K562 (cell line): ENCODE results near the gene UGT1A5. TPM values are rescaled to one million over a fixed set of nuclear protein-coding genes. Genes with fewer than 3 reads are reported as not detected.

ENCODE experiments used
- CBFA2T3 ChIP-seq: fragments of 450-650 bp; IDR thresholded peaks from 2 replicates; pipeline ENCODE4 v1.6.1; 2017
- CTBP1 ChIP-seq: fragments of 450-650 bp; IDR thresholded peaks from 2 replicates; pipeline ENCODE4 v1.6.1; 2016; ENCODE audit warnings: borderline replicate concordance
- ETV6 ChIP-seq, 3 experiments: fragments of 150-350 bp in 1 of 3; sonication (generic) in 1 of 3; formaldehyde crosslinking in 1 of 3; IDR thresholded peaks; 2 replicates each; pipeline versions ENCODE4 v1.6.1 to v1.8.0; 2014 to 2022; ENCODE audit warnings: borderline replicate concordance in 2 of 3, low read depth in 2 of 3, antibody characterized with exemption in 1 of 3, low read length in 1 of 3, mild to moderate bottlenecking in 1 of 3, missing genetic modification reagents in 1 of 3
- FOXA3 ChIP-seq, 2 experiments: fragments of 450-650 bp in 1 of 2; sonication (generic) in 1 of 2; formaldehyde crosslinking; IDR thresholded peaks in 1 of 2; conservative IDR thresholded peaks in 1 of 2; 2 replicates each; pipeline versions ENCODE4 v1.4.0 to v1.8.0; 2020 to 2022; ENCODE audit warnings: mild to moderate bottlenecking in 2 of 2, missing genetic modification reagents in 1 of 2
- HMG20B ChIP-seq: fragments of 250-450 bp; sonication (Bioruptor Pico); IDR thresholded peaks from 2 replicates; pipeline ENCODE4 v1.5.0; 2021; ENCODE audit warnings: mild to moderate bottlenecking
- JUND ChIP-seq, 2 experiments: IDR thresholded peaks; 2 replicates in 1 of 2; 3 replicates in 1 of 2; pipeline ENCODE4 v1.6.1; 2011; ENCODE audit warnings: borderline replicate concordance in 2 of 2, low read depth in 2 of 2, low read length in 2 of 2, improper control_type of control experiment in 1 of 2, missing biosample characterization in 1 of 2, missing genetic modification characterization in 1 of 2, missing genetic modification reagents in 1 of 2
- KDM1A ChIP-seq, 2 experiments: fragments of 450-650 bp; IDR thresholded peaks; 2 replicates each; pipeline ENCODE4 v1.6.1; 2016; ENCODE audit warnings: mild to moderate bottlenecking in 2 of 2
- POU5F1 ChIP-seq: fragments of 150-350 bp; IDR thresholded peaks from 2 replicates; pipeline ENCODE4 v1.6.1; 2014; ENCODE audit warnings: borderline replicate concordance, low read length, low read depth, mild to moderate bottlenecking; ENCODE audit not compliant: partially characterized antibody
- RAD21 ChIP-seq, 2 experiments: fragments of 250-450 bp in 1 of 2; fragments of 450-650 bp in 1 of 2; sonication (Bioruptor Pico) in 1 of 2; formaldehyde crosslinking in 1 of 2; IDR thresholded peaks in 1 of 2; conservative IDR thresholded peaks in 1 of 2; 2 replicates each; pipeline versions ENCODE4 v1.4.0 to v1.8.0; 2020 to 2022; ENCODE audit warnings: mild to moderate bottlenecking in 2 of 2, moderate library complexity in 1 of 2
- SMARCC2 ChIP-seq: fragments of 450-650 bp; IDR thresholded peaks from 2 replicates; pipeline ENCODE4 v1.6.1; 2017; ENCODE audit warnings: antibody characterized with exemption, moderate library complexity, mild to moderate bottlenecking, low read depth
- TAF1 ChIP-seq: IDR thresholded peaks from 2 replicates; pipeline ENCODE4 v1.6.1; 2011; ENCODE audit warnings: mild to moderate bottlenecking, low read length, moderate library complexity; ENCODE audit not compliant: insufficient read depth, control insufficient read depth, severe bottlenecking; ENCODE audit errors: extremely low read depth
- ZBTB7A ChIP-seq: IDR thresholded peaks from 2 replicates; pipeline ENCODE4 v1.6.1; 2011; ENCODE audit warnings: low read depth, mild to moderate bottlenecking, low read length, moderate library complexity, borderline replicate concordance; ENCODE audit not compliant: control insufficient read depth
- ZNF224 ChIP-seq: sonication (generic); formaldehyde crosslinking; IDR thresholded peaks from 2 replicates; pipeline ENCODE4 v1.8.0; 2022; ENCODE audit warnings: mild to moderate bottlenecking, missing genetic modification reagents
- polyA plus RNA-seq, 8 experiments: library from polyadenylated mRNA; depleted of rRNA in 4 of 8; stranded (reverse) in 5 of 8; unstranded in 3 of 8; fragments of >200 nt; fragmentation: Nextera tagmentation in 2 of 8; fragmentation: Illumina TruSeq in 1 of 8; extraction: Ambion mirVana in 2 of 8; extraction: Trizol in 1 of 8; gene quantifications; 2 replicates each; pipeline versions ENCODE4 v1.2.1 to v1.2.3, GENCODE V29; 2011 to 2014; ENCODE audit warnings: inconsistent platforms in 1 of 8, missing spikeins in 1 of 8
- total RNA-seq, 7 experiments: library from RNA; depleted of rRNA in 6 of 7; stranded (reverse); fragments of >200 nt in 6 of 7; fragmentation: Illumina TruSeq in 2 of 7; extraction: Trizol in 2 of 7; gene quantifications; 2 replicates each; pipeline versions ENCODE4 v1.2.1 to v1.2.3, GENCODE V29; 2011 to 2021; ENCODE audit warnings: low replicate concordance in 1 of 7
- TF ChIP-seq, protein P1 (sequence below): sonication (generic); formaldehyde crosslinking; IDR thresholded peaks from 2 replicates; pipeline ENCODE4 v1.8.0; 2023; ENCODE audit warnings: mild to moderate bottlenecking, missing genetic modification reagents
- TF ChIP-seq, protein P2 (sequence below): fragments of 450-650 bp; IDR thresholded peaks from 2 replicates; pipeline ENCODE4 v1.7.1; 2018; ENCODE audit warnings: mild to moderate bottlenecking, low read depth; ENCODE audit not compliant: partially characterized antibody
- TF ChIP-seq, protein P3 (sequence below): fragments of 150-350 bp; conservative IDR thresholded peaks from 2 replicates; pipeline ENCODE4 v1.6.1; 2014; ENCODE audit warnings: low read length

UGT1A5 gene
- total and polyA plus RNA-seq, 9 of the 15 experiments (the other 6 are each of a cell fraction or from before 2014, with no cell fraction given): not detected

DNA sequence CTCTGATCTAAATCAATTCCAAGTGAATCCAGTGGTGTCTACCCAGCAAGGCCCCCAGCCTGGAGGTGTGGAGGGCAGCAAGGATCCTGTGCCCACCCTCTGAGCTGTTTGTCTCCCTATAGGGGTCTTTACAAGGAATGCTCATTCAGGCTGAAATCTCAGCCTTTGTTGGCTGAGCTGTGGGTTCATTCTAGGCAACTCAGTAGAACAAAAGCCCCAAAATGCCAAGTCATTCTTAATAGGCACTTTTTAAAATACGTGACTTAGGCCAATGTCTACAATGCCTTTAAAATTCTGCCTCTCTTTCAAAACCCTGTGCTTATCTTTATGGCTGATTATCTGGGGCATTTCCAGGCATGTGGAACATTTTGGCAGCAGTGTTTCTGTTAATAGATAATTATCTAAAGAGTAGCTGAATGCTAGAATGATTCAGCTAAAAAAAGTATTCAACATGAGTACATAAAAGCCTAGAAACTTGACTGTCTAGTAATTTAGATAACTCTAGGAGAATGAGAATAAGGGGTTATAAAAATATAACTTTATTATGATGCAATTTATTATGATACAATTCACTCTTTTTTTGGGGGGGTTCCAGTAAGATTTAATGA lies 12.6 kb upstream of the UGT1A5 start (continued):
- TF ChIP-seq ETV6 (IDR thresholded peaks at IDR 0.05; ENCODE audit: borderline replicate concordance in 1 of 2, low read depth in 2 of 2, low read length in 1 of 2): no peak
- no peak for TF ChIP-seq ETV6 (CRISPR knock-in tag; IDR thresholded peaks at IDR 0.05; ENCODE audit: borderline replicate concordance)
- peak; percentile 48 to 57; a peak in 3 of 4 replicates for TF ChIP-seq KDM1A (IDR thresholded peaks at IDR 0.05)
- TF ChIP-seq, protein P1, sequence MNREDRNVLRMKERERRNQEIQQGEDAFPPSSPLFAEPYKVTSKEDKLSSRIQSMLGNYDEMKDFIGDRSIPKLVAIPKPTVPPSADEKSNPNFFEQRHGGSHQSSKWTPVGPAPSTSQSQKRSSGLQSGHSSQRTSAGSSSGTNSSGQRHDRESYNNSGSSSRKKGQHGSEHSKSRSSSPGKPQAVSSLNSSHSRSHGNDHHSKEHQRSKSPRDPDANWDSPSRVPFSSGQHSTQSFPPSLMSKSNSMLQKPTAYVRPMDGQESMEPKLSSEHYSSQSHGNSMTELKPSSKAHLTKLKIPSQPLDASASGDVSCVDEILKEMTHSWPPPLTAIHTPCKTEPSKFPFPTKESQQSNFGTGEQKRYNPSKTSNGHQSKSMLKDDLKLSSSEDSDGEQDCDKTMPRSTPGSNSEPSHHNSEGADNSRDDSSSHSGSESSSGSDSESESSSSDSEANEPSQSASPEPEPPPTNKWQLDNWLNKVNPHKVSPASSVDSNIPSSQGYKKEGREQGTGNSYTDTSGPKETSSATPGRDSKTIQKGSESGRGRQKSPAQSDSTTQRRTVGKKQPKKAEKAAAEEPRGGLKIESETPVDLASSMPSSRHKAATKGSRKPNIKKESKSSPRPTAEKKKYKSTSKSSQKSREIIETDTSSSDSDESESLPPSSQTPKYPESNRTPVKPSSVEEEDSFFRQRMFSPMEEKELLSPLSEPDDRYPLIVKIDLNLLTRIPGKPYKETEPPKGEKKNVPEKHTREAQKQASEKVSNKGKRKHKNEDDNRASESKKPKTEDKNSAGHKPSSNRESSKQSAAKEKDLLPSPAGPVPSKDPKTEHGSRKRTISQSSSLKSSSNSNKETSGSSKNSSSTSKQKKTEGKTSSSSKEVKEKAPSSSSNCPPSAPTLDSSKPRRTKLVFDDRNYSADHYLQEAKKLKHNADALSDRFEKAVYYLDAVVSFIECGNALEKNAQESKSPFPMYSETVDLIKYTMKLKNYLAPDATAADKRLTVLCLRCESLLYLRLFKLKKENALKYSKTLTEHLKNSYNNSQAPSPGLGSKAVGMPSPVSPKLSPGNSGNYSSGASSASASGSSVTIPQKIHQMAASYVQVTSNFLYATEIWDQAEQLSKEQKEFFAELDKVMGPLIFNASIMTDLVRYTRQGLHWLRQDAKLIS: no peak
- TF ChIP-seq, protein P2, sequence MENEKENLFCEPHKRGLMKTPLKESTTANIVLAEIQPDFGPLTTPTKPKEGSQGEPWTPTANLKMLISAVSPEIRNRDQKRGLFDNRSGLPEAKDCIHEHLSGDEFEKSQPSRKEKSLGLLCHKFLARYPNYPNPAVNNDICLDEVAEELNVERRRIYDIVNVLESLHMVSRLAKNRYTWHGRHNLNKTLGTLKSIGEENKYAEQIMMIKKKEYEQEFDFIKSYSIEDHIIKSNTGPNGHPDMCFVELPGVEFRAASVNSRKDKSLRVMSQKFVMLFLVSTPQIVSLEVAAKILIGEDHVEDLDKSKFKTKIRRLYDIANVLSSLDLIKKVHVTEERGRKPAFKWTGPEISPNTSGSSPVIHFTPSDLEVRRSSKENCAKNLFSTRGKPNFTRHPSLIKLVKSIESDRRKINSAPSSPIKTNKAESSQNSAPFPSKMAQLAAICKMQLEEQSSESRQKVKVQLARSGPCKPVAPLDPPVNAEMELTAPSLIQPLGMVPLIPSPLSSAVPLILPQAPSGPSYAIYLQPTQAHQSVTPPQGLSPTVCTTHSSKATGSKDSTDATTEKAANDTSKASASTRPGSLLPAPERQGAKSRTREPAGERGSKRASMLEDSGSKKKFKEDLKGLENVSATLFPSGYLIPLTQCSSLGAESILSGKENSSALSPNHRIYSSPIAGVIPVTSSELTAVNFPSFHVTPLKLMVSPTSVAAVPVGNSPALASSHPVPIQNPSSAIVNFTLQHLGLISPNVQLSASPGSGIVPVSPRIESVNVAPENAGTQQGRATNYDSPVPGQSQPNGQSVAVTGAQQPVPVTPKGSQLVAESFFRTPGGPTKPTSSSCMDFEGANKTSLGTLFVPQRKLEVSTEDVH: no peak
- peak; percentile 75 for TF ChIP-seq SMARCC2
- TF ChIP-seq TAF1: no peak
- TF ChIP-seq CBFA2T3: peak; percentile 54; the same call in 1 of the 2 replicates
- TF ChIP-seq CTBP1: 0 out of 2 replicates have a peak, but pooled peaks have one; percentile 21
- TF ChIP-seq JUND (IDR thresholded peaks at IDR 0.05; ENCODE audit: borderline replicate concordance, low read depth, low read length): no peak; the same call in 1 of the 2 replicates
- no peak for TF ChIP-seq JUND (tag; IDR thresholded peaks at IDR 0.05; ENCODE audit: borderline replicate concordance, low read depth, low read length)
- no peak for TF ChIP-seq RAD21 (CRISPR knock-in tag; conservative IDR thresholded peaks at IDR 0.05 in 1 of 2, IDR thresholded peaks at IDR 0.05 in 1 of 2)
- TF ChIP-seq HMG20B: no peak
- TF ChIP-seq, protein P3, sequence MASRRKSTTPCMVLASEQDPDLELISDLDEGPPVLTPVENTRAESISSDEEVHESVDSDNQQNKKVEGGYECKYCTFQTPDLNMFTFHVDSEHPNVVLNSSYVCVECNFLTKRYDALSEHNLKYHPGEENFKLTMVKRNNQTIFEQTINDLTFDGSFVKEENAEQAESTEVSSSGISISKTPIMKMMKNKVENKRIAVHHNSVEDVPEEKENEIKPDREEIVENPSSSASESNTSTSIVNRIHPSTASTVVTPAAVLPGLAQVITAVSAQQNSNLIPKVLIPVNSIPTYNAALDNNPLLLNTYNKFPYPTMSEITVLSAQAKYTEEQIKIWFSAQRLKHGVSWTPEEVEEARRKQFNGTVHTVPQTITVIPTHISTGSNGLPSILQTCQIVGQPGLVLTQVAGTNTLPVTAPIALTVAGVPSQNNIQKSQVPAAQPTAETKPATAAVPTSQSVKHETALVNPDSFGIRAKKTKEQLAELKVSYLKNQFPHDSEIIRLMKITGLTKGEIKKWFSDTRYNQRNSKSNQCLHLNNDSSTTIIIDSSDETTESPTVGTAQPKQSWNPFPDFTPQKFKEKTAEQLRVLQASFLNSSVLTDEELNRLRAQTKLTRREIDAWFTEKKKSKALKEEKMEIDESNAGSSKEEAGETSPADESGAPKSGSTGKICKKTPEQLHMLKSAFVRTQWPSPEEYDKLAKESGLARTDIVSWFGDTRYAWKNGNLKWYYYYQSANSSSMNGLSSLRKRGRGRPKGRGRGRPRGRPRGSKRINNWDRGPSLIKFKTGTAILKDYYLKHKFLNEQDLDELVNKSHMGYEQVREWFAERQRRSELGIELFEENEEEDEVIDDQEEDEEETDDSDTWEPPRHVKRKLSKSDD: no peak
- TF ChIP-seq ZNF224 (CRISPR knock-in tag): no peak
- peak in 1 of 2 experiments; percentile 55; a peak in 1 of 4 replicates for TF ChIP-seq FOXA3 (CRISPR knock-in tag; conservative IDR thresholded peaks at IDR 0.05 in 1 of 2, IDR thresholded peaks at IDR 0.05 in 1 of 2)
- TF ChIP-seq POU5F1: no peak
- TF ChIP-seq ZBTB7A: no peak
